ENCODE measurements around the gene RNF149.

- TF ChIP-seq POLR2A (IDR thresholded peaks at IDR 0.05), result no peak
- TF ChIP-seq CTCF (IDR thresholded peaks at IDR 0.05), result no peak
Observed at GRCh38 chr2:101234169-101234938, 74.1 kb downstream of the RNF149 start.
